B cell (primary cell): ENCODE results near the gene PRRC2C. TPM values are rescaled to one million over a fixed set of nuclear protein-coding genes. Genes with fewer than 3 reads are reported as not detected.

Experiments used
- ATAC-seq: fragments of 200-7000 bp; cut with Tn5 transposase; one replicate; pipeline ENCODE4 v1.10.0; 2021; ENCODE audit warnings: low read depth, mild to moderate bottlenecking, moderate number of reproducible peaks, moderate library complexity
- CTCF ChIA-PET: fragments of 350-600 bp; sonication (Branson Sonifier 250); formaldehyde crosslinking; loops from one replicate; lab custom pipeline; 2021; ENCODE audit warnings: antibody characterized with exemption, inconsistent platforms; lab: Charles Lee
- POLR2A ChIA-PET: fragments of 350-600 bp; sonication (Branson Sonifier 250); formaldehyde crosslinking; loops from one replicate; lab custom pipeline; 2021; ENCODE audit warnings: antibody characterized with exemption; lab: Charles Lee
- DNase-seq: peaks from one replicate; pipeline ENCODE4 v3.0.0; 2013
- H2AFZ ChIP-seq: 2 replicates; pipeline ENCODE4 v1.6.1; 2012; ENCODE audit warnings: mild to moderate bottlenecking, low read depth, low read length; ENCODE audit not compliant: insufficient read depth, poor library complexity, severe bottlenecking
- H3K27ac ChIP-seq, 2 donors: 1 replicate in 1 of 2; 2 replicates in 1 of 2; pipeline ENCODE4 v1.5.1; 2012 to 2013; ENCODE audit warnings: low read length in 2 of 2, mild to moderate bottlenecking in 2 of 2, moderate library complexity in 1 of 2
- H3K27me3 ChIP-seq, 4 experiments: fragments of 200-600 bp in 1 of 4; sonication (generic) in 1 of 4; replicated peaks in 1 of 4; 1 replicate in 2 of 4; 2 replicates in 2 of 4; pipeline versions ENCODE4 v1.6.1 to v1.7.0; 2013 to 2016; ENCODE audit warnings: low read length in 3 of 4, mild to moderate bottlenecking in 2 of 4, mixed read lengths in 1 of 4, moderate library complexity in 1 of 4; ENCODE audit not compliant: insufficient read depth in 4 of 4, control insufficient read depth in 3 of 4; ENCODE audit errors: control extremely low read depth in 1 of 4
- H3K36me3 ChIP-seq, 2 experiments: replicated peaks in 1 of 2; 1 replicate in 1 of 2; 2 replicates in 1 of 2; pipeline versions ENCODE4 v1.6.1 to v1.7.1; 2013; ENCODE audit warnings: low read length in 1 of 2; ENCODE audit not compliant: insufficient read depth in 2 of 2, control insufficient read depth in 1 of 2; ENCODE audit errors: control extremely low read depth in 1 of 2, extremely low read depth in 1 of 2
- H3K4me1 ChIP-seq, 2 donors: fragments of 200-600 bp in 1 of 2; sonication (generic) in 1 of 2; 1 replicate in 1 of 2; 2 replicates in 1 of 2; pipeline versions ENCODE4 v1.5.1 to v1.6.1; 2013 to 2017; ENCODE audit warnings: low read length in 2 of 2; ENCODE audit not compliant: control insufficient read depth in 2 of 2, insufficient read depth in 2 of 2
- H3K4me2 ChIP-seq: replicated peaks from 2 replicates; pipeline ENCODE3; 2012; ENCODE audit warnings: mild to moderate bottlenecking, low read depth, low read length; ENCODE audit not compliant: poor library complexity, severe bottlenecking
- H3K4me3 ChIP-seq, 5 experiments: fragments of 200-600 bp in 1 of 5; sonication (generic) in 1 of 5; 1 replicate in 3 of 5; 2 replicates in 2 of 5; pipeline versions ENCODE4 v1.5.1 to v1.7.0; 2011 to 2016; ENCODE audit warnings: low read length in 4 of 5, mild to moderate bottlenecking in 4 of 5, low read depth in 2 of 5, control low read depth in 1 of 5, moderate library complexity in 1 of 5; ENCODE audit not compliant: insufficient read depth in 1 of 5; ENCODE audit errors: control extremely low read depth in 1 of 5, extremely low read depth in 1 of 5
- H3K79me2 ChIP-seq: fragments of 200-600 bp; sonication (generic); one replicate; pipeline ENCODE4 v1.6.0; 2016; ENCODE audit warnings: low read length; ENCODE audit not compliant: control insufficient read depth, insufficient read depth
- H3K9ac ChIP-seq: fragments of 200-600 bp; sonication (generic); 2 replicates; pipeline ENCODE4 v1.6.1; 2017; ENCODE audit warnings: mild to moderate bottlenecking, low read length, moderate library complexity
- H3K9me3 ChIP-seq, 3 donors: one replicate each; pipeline versions ENCODE4 v1.6.1 to v1.7.1; 2013; ENCODE audit warnings: low read length in 2 of 3; ENCODE audit not compliant: control insufficient read depth in 2 of 3, insufficient read depth in 1 of 3; ENCODE audit errors: control extremely low read depth in 1 of 3
- H4K20me1 ChIP-seq: 2 replicates; pipeline ENCODE4 v1.6.0; 2012; ENCODE audit warnings: mild to moderate bottlenecking, low read length; ENCODE audit not compliant: insufficient read depth, control insufficient read depth, poor library complexity, severe bottlenecking
- H3K27ac Mint-ChIP-seq: one replicate; pipeline ENCODE4 v1.8.0; 2021; ENCODE audit warnings: mixed read lengths
- H3K27me3 Mint-ChIP-seq: one replicate; pipeline ENCODE4 v1.8.0; 2021; ENCODE audit warnings: mixed read lengths
- H3K4me1 Mint-ChIP-seq: one replicate; pipeline ENCODE4 v1.8.0; 2021; ENCODE audit warnings: mixed read lengths
- H3K4me3 Mint-ChIP-seq: one replicate; pipeline ENCODE4 v1.8.0; 2021; ENCODE audit warnings: mixed read lengths
- H3K9me3 Mint-ChIP-seq: one replicate; pipeline ENCODE4 v1.8.0; 2022; ENCODE audit warnings: mixed read lengths; ENCODE audit not compliant: insufficient read depth
- CTCF ChIP-seq: fragments of 200-600 bp; IDR thresholded peaks from one replicate; pipeline ENCODE4 v1.8.0; 2022; ENCODE audit warnings: antibody characterized with exemption, mild to moderate bottlenecking
- EZH2 ChIP-seq: IDR thresholded peaks from 2 replicates; pipeline ENCODE4 v1.6.1; 2012; ENCODE audit warnings: borderline replicate concordance, low read depth, mild to moderate bottlenecking, moderate library complexity, low read length; ENCODE audit not compliant: insufficient read depth, poor library complexity, severe bottlenecking
- WGBS: methylation state at CpG from one replicate; pipeline ENCODE4 v1.1.5; 2013; ENCODE audit warnings: missing lambda C conversion rate; ENCODE audit not compliant: insufficient coverage; 5-methylcytosine and 5-hydroxymethylcytosine counted together
- intact Hi-C: fragments of 100-400 bp; cut with micrococcal nuclease; formaldehyde crosslinking; loops from one replicate; pipeline ENCODE4 v1.10.0; 2022
- polyA plus RNA-seq: library from polyadenylated mRNA; depleted of rRNA; stranded (reverse); fragments of >200 nt; gene quantifications from 2 replicates; pipeline ENCODE4 v1.2.3, GENCODE V29; 2012
- total RNA-seq, 2 donors: library from RNA; stranded (reverse); fragments of 120-200 nt in 1 of 2; gene quantifications; 1 replicate in 1 of 2; 2 replicates in 1 of 2; pipeline versions ENCODE4 v1.2.3 to v1.2.4, GENCODE V29; 2013 to 2022

Gene PRRC2C
- total and polyA plus RNA-seq, 2 donors (not counting 1 experiment from before 2014, with no cell fraction given), result 65.4 to 305 TPM

GRCh38 chr1:171583591-171584201, 98.4 kb downstream of the PRRC2C start:
- no peaks in the 10 kb centered on the region for H3K27me3 Mint-ChIP-seq
- H3K9me3 ChIP-seq, result no peaks in the 10 kb centered on the region
- no peak overlapping the region for H3K4me2 ChIP-seq
- H3K4me3 Mint-ChIP-seq, result no peak overlapping the region
- no peaks in the 10 kb centered on the region for H3K79me2 ChIP-seq
- no peak overlapping the region for H2AFZ ChIP-seq
- DNase-seq (no peak), ATAC-seq (no peak)
- no peak overlapping the region for H3K27ac Mint-ChIP-seq
- CTCF ChIA-PET, result no interaction called here
- H4K20me1 ChIP-seq, result peaks cover 5% of the 10 kb centered on the region
- no peaks in the 10 kb centered on the region for H3K9me3 Mint-ChIP-seq
- H3K36me3 ChIP-seq, result peaks cover 18 to 86% of the 10 kb centered on the region in 2 experiments
- no peak overlapping the region for H3K9ac ChIP-seq
- no peaks in the 10 kb centered on the region for H3K4me1 ChIP-seq
- H3K4me3 ChIP-seq, result no peak overlapping the region
- whole genome bisulfite sequencing, result no CpG with 5 or more reads among the region's 1 CpG
- POLR2A ChIA-PET, result no interaction called here
- intact Hi-C loops, result no loop called here
- H3K4me1 Mint-ChIP-seq, result no peaks in the 10 kb centered on the region
- H3K27ac ChIP-seq, result no peak overlapping the region
- TF ChIP-seq CTCF (no peak), EZH2 (no peak)
- no peaks in the 10 kb centered on the region for H3K27me3 ChIP-seq

- Mint-ChIP-seq H3K27ac (no peak overlapping the region), H3K27me3 (no peaks in the 10 kb centered on the region), H3K9me3 (no peaks in the 10 kb centered on the region), H3K4me3 (no peak overlapping the region), H3K4me1 (no peaks in the 10 kb centered on the region)
- ChIA-PET POLR2A (no interaction called here), CTCF (no interaction called here)
- no peaks in the 10 kb centered on the region for H3K79me2 ChIP-seq
- peaks cover 23 to 83% of the 10 kb centered on the region in 2 experiments for H3K36me3 ChIP-seq
- ATAC-seq (no peak), DNase-seq (no peak)
- H3K9me3 ChIP-seq, result no peaks in the 10 kb centered on the region
- H3K4me3 ChIP-seq, result no peak overlapping the region
- WGBS, result no CpG with 5 or more reads among the region's 9 CpGs
- H2AFZ ChIP-seq, result no peak overlapping the region
- no peak overlapping the region for H3K4me2 ChIP-seq
- no peaks in the 10 kb centered on the region for H3K4me1 ChIP-seq
- H3K9ac ChIP-seq, result no peak overlapping the region
- no peaks in the 10 kb centered on the region for H4K20me1 ChIP-seq
- no peak for TF ChIP-seq CTCF
- TF ChIP-seq EZH2, result no peak
- no peaks in the 10 kb centered on the region for H3K27me3 ChIP-seq
- H3K27ac ChIP-seq, result no peak overlapping the region
- intact Hi-C loops, result no loop called here
These were observed 100.4 kb downstream of the PRRC2C start for GRCh38 chr1:171585715-171586114.
